ENCODE data around the gene BTBD3.

The BTBD3 gene

GRCh38 chr20:11894062-11894461 lies 23.6 kb upstream of the BTBD3 start:
- no peaks in the 10 kb centered on the region for H3K9me3 ChIP-seq (ENCODE audit: control insufficient read depth, insufficient read depth, low read length)
- no peaks in the 10 kb centered on the region for H3K36me3 ChIP-seq (ENCODE audit: control insufficient read depth, insufficient read depth, low read length)
- H3K9ac ChIP-seq (ENCODE audit: low read depth, low read length), result no peak overlapping the region
- H3K4me1 ChIP-seq (ENCODE audit: control insufficient read depth, insufficient read depth, low read length), result peaks cover 10% of the 10 kb centered on the region
- H3K27me3 ChIP-seq (ENCODE audit: control insufficient read depth, insufficient read depth, low read length), result peaks cover 13% of the 10 kb centered on the region
- no peak overlapping the region for H3K4me3 ChIP-seq (ENCODE audit: low read depth, low read length)

- H3K36me3 ChIP-seq (ENCODE audit: control insufficient read depth, insufficient read depth, low read length), result no peaks in the 10 kb centered on the region
- H3K4me3 ChIP-seq (ENCODE audit: low read depth, low read length), result no peak overlapping the region
- H3K27me3 ChIP-seq (ENCODE audit: control insufficient read depth, insufficient read depth, low read length), result no peaks in the 10 kb centered on the region
- peaks cover 10% of the 10 kb centered on the region for H3K4me1 ChIP-seq (ENCODE audit: control insufficient read depth, insufficient read depth, low read length)
- no peaks in the 10 kb centered on the region for H3K9me3 ChIP-seq (ENCODE audit: control insufficient read depth, insufficient read depth, low read length)
- H3K9ac ChIP-seq (ENCODE audit: low read depth, low read length), result no peak overlapping the region
Observed at GRCh38 chr20:11895861-11896387, 21.8 kb upstream of the BTBD3 start.

DNA sequence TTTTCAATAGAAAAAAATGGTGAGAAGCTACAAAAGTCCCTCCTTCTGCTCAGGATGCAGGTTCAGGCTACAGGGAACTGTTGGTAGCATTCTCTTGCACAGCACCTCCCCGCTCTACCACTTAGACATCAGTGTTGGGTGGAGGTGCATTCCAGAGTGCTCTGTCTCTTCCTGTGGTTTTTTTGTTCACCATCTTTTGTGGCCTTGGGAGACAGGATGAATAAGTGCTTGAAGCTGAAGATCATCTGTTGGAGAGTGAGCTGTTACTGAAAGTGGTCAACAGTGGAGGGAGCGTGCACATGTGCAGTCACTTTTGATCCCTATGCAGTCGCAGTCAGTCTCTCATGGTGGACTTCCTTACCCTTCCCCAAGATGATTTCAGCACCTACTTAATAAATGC lies 16.6 kb upstream of the BTBD3 start:
- Histone ChIP-seq H3K9ac (ENCODE audit: low read depth, low read length) (no peak overlapping the region), H3K36me3 (ENCODE audit: control insufficient read depth, insufficient read depth, low read length) (no peaks in the 10 kb centered on the region), H3K27me3 (ENCODE audit: control insufficient read depth, insufficient read depth, low read length) (no peaks in the 10 kb centered on the region), H3K4me1 (ENCODE audit: control insufficient read depth, insufficient read depth, low read length) (peaks cover under 1% of the 10 kb centered on the region), H3K9me3 (ENCODE audit: control insufficient read depth, insufficient read depth, low read length) (no peaks in the 10 kb centered on the region), H3K4me3 (ENCODE audit: low read depth, low read length) (no peak overlapping the region)

DNA sequence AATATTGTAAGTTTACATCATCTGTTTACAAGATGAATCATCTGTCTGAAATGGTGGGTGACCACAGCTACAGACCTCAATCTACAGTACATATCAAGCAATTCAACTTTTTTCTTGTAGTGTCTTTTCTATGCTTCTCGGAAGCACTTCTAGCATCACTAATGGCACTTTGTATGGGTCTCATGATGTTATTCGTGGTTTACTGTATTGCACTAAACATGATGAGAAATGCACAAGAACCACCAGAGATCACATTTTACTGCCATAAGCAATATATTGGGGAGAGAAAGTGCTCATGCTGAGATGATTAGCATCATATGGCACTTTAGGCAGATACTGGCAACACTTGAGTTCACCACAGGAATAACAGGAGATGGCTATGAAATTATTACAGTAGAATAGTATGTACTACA lies 15.4 kb upstream of the BTBD3 start:
- H3K27me3 ChIP-seq (ENCODE audit: control insufficient read depth, insufficient read depth, low read length), result no peaks in the 10 kb centered on the region
- no peaks in the 10 kb centered on the region for H3K9me3 ChIP-seq (ENCODE audit: control insufficient read depth, insufficient read depth, low read length)
- H3K36me3 ChIP-seq (ENCODE audit: control insufficient read depth, insufficient read depth, low read length), result no peaks in the 10 kb centered on the region
- no peak overlapping the region for H3K4me3 ChIP-seq (ENCODE audit: low read depth, low read length)
- H3K9ac ChIP-seq (ENCODE audit: low read depth, low read length), result no peak overlapping the region
- no peaks in the 10 kb centered on the region for H3K4me1 ChIP-seq (ENCODE audit: control insufficient read depth, insufficient read depth, low read length)

- H3K9me3 ChIP-seq (ENCODE audit: control insufficient read depth, insufficient read depth, low read length), result no peaks in the 10 kb centered on the region
- no peaks in the 10 kb centered on the region for H3K4me1 ChIP-seq (ENCODE audit: control insufficient read depth, insufficient read depth, low read length)
- no peaks in the 10 kb centered on the region for H3K27me3 ChIP-seq (ENCODE audit: control insufficient read depth, insufficient read depth, low read length)
- H3K4me3 ChIP-seq (ENCODE audit: low read depth, low read length), result no peak overlapping the region
- H3K9ac ChIP-seq (ENCODE audit: low read depth, low read length), result no peak overlapping the region
- no peaks in the 10 kb centered on the region for H3K36me3 ChIP-seq (ENCODE audit: control insufficient read depth, insufficient read depth, low read length)
Observed at GRCh38 chr20:11905460-11906179, 12.1 kb upstream of the BTBD3 start.

DNA sequence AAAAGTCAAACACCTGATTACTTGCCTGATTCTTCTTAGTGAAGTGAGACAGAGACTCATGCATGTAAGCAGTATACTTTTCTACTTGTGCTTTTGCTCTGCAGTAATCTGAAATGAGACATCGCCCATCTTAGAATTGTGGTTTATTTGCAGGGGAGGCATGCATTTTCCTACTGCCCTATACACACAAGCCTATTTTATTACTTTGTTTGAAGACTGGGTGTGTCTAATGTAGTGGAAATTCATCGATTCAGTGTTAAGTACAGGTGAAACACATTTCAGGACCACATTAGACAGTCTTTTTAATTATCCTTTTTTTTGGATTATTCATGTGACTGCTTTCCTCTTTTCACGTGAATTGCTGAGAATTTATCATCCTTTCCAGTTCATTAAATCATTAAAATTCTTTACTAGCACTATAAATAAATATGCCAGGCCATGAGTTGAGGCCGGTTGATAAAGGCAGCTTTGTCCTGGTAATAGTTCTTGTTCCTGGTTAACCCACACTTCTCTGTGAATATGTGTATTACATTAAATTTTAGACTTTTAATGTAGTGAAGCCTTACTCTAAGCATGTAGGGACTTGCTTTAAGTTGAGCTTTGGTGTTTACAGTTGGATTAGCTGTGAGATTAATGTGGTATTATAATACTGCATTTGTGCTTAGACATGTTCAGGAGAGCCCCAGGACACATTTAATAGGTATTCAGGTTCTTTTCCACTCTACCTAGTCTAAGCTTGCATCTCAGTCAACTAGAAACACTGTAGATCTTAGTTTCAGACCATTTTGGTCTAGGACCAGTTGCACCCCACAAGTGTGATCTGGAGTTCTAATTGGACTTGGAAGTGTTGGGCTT lies 10.8 kb upstream of the BTBD3 start:
- no peaks in the 10 kb centered on the region for H3K27me3 ChIP-seq (ENCODE audit: control insufficient read depth, insufficient read depth, low read length)
- H3K36me3 ChIP-seq (ENCODE audit: control insufficient read depth, insufficient read depth, low read length), result no peaks in the 10 kb centered on the region
- no peak overlapping the region for H3K4me3 ChIP-seq (ENCODE audit: low read depth, low read length)
- no peak overlapping the region for H3K9ac ChIP-seq (ENCODE audit: low read depth, low read length)
- no peaks in the 10 kb centered on the region for H3K9me3 ChIP-seq (ENCODE audit: control insufficient read depth, insufficient read depth, low read length)
- H3K4me1 ChIP-seq (ENCODE audit: control insufficient read depth, insufficient read depth, low read length), result no peaks in the 10 kb centered on the region

- H3K27me3 ChIP-seq (ENCODE audit: control insufficient read depth, insufficient read depth, low read length), result no peaks in the 10 kb centered on the region
- no peak overlapping the region for H3K9ac ChIP-seq (ENCODE audit: low read depth, low read length)
- no peaks in the 10 kb centered on the region for H3K4me1 ChIP-seq (ENCODE audit: control insufficient read depth, insufficient read depth, low read length)
- H3K36me3 ChIP-seq (ENCODE audit: control insufficient read depth, insufficient read depth, low read length), result no peaks in the 10 kb centered on the region
- H3K4me3 ChIP-seq (ENCODE audit: low read depth, low read length), result no peak overlapping the region
- H3K9me3 ChIP-seq (ENCODE audit: control insufficient read depth, insufficient read depth, low read length), result no peaks in the 10 kb centered on the region
Observed at GRCh38 chr20:11907621-11908020, 10.1 kb upstream of the BTBD3 start.

GRCh38 chr20:11912013-11912658 lies 5.6 kb upstream of the BTBD3 start:
- Histone ChIP-seq H3K9ac (ENCODE audit: low read depth, low read length) (no peak overlapping the region), H3K36me3 (ENCODE audit: control insufficient read depth, insufficient read depth, low read length) (no peaks in the 10 kb centered on the region), H3K4me3 (ENCODE audit: low read depth, low read length) (no peak overlapping the region), H3K27me3 (ENCODE audit: control insufficient read depth, insufficient read depth, low read length) (no peaks in the 10 kb centered on the region), H3K4me1 (ENCODE audit: control insufficient read depth, insufficient read depth, low read length) (peaks cover 11% of the 10 kb centered on the region), H3K9me3 (ENCODE audit: control insufficient read depth, insufficient read depth, low read length) (no peaks in the 10 kb centered on the region)

GRCh38 chr20:11912659-11913415 lies 4.9 kb upstream of the BTBD3 start:
- Histone ChIP-seq H3K9ac (ENCODE audit: low read depth, low read length) (no peak overlapping the region), H3K9me3 (ENCODE audit: control insufficient read depth, insufficient read depth, low read length) (no peaks in the 10 kb centered on the region), H3K4me1 (ENCODE audit: control insufficient read depth, insufficient read depth, low read length) (peaks cover 11% of the 10 kb centered on the region), H3K4me3 (ENCODE audit: low read depth, low read length) (no peak overlapping the region), H3K27me3 (ENCODE audit: control insufficient read depth, insufficient read depth, low read length) (no peaks in the 10 kb centered on the region), H3K36me3 (ENCODE audit: control insufficient read depth, insufficient read depth, low read length) (no peaks in the 10 kb centered on the region)

DNA sequence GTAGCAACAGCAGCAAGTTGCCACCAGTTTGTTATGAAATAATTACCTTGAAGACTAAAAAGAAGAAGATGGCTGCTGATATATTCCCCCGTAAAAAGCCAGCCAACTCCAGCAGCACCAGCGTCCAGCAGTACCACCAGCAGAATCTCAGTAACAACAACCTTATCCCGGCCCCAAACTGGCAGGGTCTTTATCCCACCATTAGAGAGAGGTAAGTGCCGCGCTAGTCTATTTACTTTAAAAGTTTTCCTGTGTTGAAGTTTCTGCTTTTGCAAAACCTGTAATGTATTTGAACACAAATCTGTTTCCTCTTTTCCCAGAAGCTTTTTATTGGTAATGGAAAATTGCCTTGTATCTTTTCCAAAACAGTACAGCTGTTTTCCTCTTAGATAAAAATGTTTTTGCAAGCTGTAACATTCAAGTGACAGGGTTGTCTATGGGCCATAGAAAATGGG lies 725 bp downstream of the BTBD3 start:
- peaks cover 7% of the 10 kb centered on the region for H3K36me3 ChIP-seq (ENCODE audit: control insufficient read depth, insufficient read depth, low read length)
- no peak overlapping the region for H3K4me3 ChIP-seq (ENCODE audit: low read depth, low read length)
- no peak overlapping the region for H3K9ac ChIP-seq (ENCODE audit: low read depth, low read length)
- peaks cover 13% of the 10 kb centered on the region for H3K4me1 ChIP-seq (ENCODE audit: control insufficient read depth, insufficient read depth, low read length)
- no peaks in the 10 kb centered on the region for H3K27me3 ChIP-seq (ENCODE audit: control insufficient read depth, insufficient read depth, low read length)
- H3K9me3 ChIP-seq (ENCODE audit: control insufficient read depth, insufficient read depth, low read length), result no peaks in the 10 kb centered on the region

GRCh38 chr20:11918981-11919380 lies 1.3 kb downstream of the BTBD3 start:
- H3K36me3 ChIP-seq (ENCODE audit: control insufficient read depth, insufficient read depth, low read length), result peaks cover 8% of the 10 kb centered on the region
- no peak overlapping the region for H3K4me3 ChIP-seq (ENCODE audit: low read depth, low read length)
- peaks cover 13% of the 10 kb centered on the region for H3K4me1 ChIP-seq (ENCODE audit: control insufficient read depth, insufficient read depth, low read length)
- H3K9me3 ChIP-seq (ENCODE audit: control insufficient read depth, insufficient read depth, low read length), result no peaks in the 10 kb centered on the region
- no peak overlapping the region for H3K9ac ChIP-seq (ENCODE audit: low read depth, low read length)
- no peaks in the 10 kb centered on the region for H3K27me3 ChIP-seq (ENCODE audit: control insufficient read depth, insufficient read depth, low read length)
